ENCODE data around the gene RRP9. TPM values are rescaled to one million over a fixed set of nuclear protein-coding genes. Genes with fewer than 3 reads are reported as not detected.
"Not testable (repeated sequence)": the region's sequence is repeated elsewhere in the genome, so short reads cannot be mapped to it uniquely, and the experiment has no call there.

RRP9 gene
- total RNA-seq, 1 donor, result 22.5 TPM

DNA sequence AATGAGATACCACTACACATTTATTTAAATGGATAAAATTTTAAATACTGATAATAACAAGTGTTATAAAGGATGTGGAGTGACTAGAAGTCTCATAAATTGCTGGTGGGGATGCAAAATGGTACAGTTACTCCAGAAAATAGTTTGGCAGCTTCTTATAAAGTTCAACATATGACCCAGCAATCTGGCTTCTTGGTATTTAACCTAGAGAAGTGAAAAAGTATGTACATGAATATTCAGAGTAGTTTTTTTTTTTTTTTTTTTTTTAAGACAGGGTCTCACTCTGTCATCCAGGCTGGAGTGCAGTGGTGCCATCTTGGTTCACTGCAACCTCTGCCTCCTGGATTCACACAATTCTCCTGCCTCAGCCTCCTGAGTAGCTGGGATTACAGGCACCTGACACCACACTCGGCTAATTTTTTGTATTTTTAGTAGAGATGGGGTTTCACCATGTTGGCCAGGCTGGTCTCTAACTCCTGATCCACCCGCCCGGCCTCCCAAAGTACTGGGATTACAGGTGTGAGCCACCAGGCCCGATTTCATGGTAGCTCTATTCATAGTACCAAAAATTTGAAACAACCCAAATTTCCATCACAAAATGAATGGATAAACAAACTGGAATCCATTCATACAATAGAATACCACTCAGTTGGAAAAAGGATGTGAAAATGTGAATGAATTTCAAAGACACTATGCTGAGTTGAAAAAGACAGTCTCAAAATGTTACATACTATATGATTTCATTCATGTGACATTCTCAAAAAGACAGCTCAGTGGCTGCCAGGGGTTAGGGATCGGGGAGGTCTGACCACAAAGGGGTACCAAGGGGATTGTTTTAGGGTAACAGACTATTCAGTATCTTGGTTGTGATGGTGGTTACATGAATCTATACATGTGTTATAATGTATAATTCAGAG is 14.4 kb downstream of the RRP9 start:
- no peak overlapping the region for H3K4me3 ChIP-seq (ENCODE audit: low read depth, low read length)
- no peak for TF ChIP-seq CTCF (IDR thresholded peaks at IDR 0.05; ENCODE audit: insufficient read depth, low read depth, low read length)
- DNase-seq (ENCODE audit: low read depth), result no peak

- DNase-seq (ENCODE audit: low read depth), result no peak
- no peak for TF ChIP-seq CTCF (IDR thresholded peaks at IDR 0.05; ENCODE audit: insufficient read depth, low read depth, low read length)
- H3K4me3 ChIP-seq (ENCODE audit: low read depth, low read length), result no peak overlapping the region
Measured at GRCh38 chr3:51921081-51921578, 20.6 kb downstream of the RRP9 start.

GRCh38 chr3:51916418-51916817 is 25.3 kb downstream of the RRP9 start:
- DNase-seq (ENCODE audit: low read depth), result peak; percentile 45
- TF ChIP-seq CTCF (IDR thresholded peaks at IDR 0.05; ENCODE audit: insufficient read depth, low read depth, low read length), result no peak
- no peak overlapping the region for H3K4me3 ChIP-seq (ENCODE audit: low read depth, low read length)

DNA sequence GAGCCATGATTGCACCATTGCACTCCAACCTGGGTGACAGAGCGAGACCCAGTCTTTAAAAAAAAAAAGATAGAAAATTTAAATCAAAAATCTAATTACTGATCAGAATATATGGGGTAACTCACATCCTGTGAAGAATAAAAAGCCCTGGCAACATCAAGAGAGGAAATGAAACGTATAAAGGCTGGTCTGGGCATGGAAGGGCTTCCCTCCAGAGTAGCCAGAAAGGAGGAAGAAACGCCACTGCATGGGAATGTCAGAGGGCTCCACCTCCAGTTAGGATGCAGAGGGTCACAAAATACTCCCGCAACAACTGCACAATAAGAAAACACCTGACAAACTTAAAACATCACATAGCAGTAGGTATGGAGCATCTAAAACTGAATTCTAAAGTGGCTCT is 33.7 kb downstream of the RRP9 start:
- no peak for DNase-seq (ENCODE audit: low read depth)
- TF ChIP-seq CTCF (IDR thresholded peaks at IDR 0.05; ENCODE audit: insufficient read depth, low read depth, low read length), result no peak
- no peak overlapping the region for H3K4me3 ChIP-seq (ENCODE audit: low read depth, low read length)

DNA sequence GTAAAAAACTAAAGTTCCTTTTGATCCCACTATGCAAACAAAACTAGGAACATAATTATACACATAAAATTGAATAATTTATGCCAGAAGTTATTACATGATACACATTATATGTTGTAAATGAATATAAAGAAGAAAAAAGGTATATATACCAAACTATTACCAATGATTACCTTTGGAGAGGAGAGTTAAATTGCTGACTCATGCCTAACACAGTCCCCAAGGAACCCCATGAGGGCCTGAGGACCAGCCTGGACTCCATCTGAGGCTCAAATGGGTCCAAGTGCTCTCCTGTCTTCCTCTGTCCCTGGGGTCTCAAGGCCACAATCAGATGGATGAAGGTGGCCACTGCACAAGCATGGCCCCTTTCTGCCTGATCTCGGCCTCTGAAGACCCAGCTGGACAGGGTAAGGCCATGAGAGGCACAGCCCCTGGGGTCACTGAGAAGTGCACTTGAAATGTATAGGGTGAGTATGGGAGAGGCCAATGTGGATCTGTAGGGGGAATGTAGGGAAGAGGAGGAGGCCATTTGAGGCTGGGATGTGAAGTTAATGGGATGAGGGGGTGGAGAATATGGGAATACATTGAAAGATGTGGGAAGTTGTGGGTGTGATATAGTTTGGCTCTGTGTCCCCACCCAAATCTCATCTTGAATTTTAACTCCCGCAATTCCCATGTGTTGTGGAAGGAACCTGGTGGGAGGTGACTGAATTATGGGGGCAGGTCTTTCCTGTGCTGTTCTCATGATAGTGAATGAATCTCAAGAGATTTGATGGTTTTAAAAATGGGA is 37.5 kb downstream of the RRP9 start:
- no peak for DNase-seq (ENCODE audit: low read depth)
- no peak for TF ChIP-seq CTCF (IDR thresholded peaks at IDR 0.05; ENCODE audit: insufficient read depth, low read depth, low read length)

DNA sequence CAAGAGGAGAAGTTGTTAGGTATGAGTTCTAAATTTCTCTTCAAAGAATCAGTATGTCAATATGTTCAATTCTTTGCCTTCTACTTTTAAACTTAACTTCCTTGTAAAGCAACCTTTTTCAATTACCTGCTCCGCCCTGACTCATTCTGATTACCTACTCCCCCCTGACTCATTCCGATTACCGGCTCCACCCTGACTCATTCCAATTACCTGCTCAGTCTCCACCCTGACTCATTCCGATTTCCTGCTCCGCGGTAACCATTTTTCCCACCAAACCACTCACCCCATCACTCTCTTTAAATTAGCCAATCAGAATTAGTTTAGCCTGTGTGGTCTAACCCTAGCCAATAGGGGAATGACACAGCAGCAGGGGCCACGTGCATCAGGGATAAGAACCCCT is 39.3 kb downstream of the RRP9 start:
- not testable (repeated sequence) for H3K4me3 ChIP-seq (ENCODE audit: low read depth, low read length); DNase-seq (ENCODE audit: low read depth)

More for the DNA sequence above, 37.5 kb downstream of the RRP9 start:
- no peak overlapping the region for H3K4me3 ChIP-seq (ENCODE audit: low read depth, low read length)

GRCh38 chr3:51900043-51900442 is 41.7 kb downstream of the RRP9 start:
- not testable (repeated sequence) for H3K4me3 ChIP-seq (ENCODE audit: low read depth, low read length); DNase-seq (ENCODE audit: low read depth)
